SK-N-SH (cell line): Measurements from ENCODE around the gene ROS1. TPM values are rescaled to one million over a fixed set of nuclear protein-coding genes. Genes with fewer than 3 reads are reported as not detected.

Experiments
- CTCF ChIA-PET: fragments of 300-600, 350-600 bp; formaldehyde crosslinking; extraction: SDS; loops from one replicate; lab custom pipeline; 2021; lab: Yijun Ruan, JAX
- POLR2A ChIA-PET: fragments of 350-600 bp; sonication (Branson Sonifier 250); formaldehyde crosslinking; extraction: SDS; loops from one replicate; lab custom pipeline; 2020; ENCODE audit warnings: antibody characterized with exemption, inconsistent platforms; lab: Yijun Ruan, JAX
- DNase-seq: peaks from one replicate; pipeline ENCODE4 v3.0.0; 2012
- H2AFZ ChIP-seq: fragments of 200-600 bp; sonication (generic); 2 replicates; pipeline ENCODE4 v1.8.1; 2016; ENCODE audit warnings: antibody characterized with exemption, mild to moderate bottlenecking, low read depth
- H3F3A ChIP-seq: fragments of 200-600 bp; sonication (generic); replicated peaks from 2 replicates; pipeline ENCODE3; 2016; ENCODE audit warnings: antibody characterized with exemption, mild to moderate bottlenecking; ENCODE audit not compliant: insufficient read depth
- H3K27ac ChIP-seq, 2 experiments: fragments of 200-500 bp in 1 of 2; fragments of 200-600 bp in 1 of 2; sonication (Bioruptor generic) in 1 of 2; sonication (generic), shearing (Covaris generic) in 1 of 2; 2 replicates each; pipeline versions ENCODE4 v1.5.1 to v1.6.1; 2014 to 2016; ENCODE audit warnings: low read depth in 2 of 2, inconsistent platforms in 1 of 2, low read length in 1 of 2, mild to moderate bottlenecking in 1 of 2, mixed read lengths in 1 of 2
- H3K27me3 ChIP-seq: fragments of 200-600 bp; sonication (generic), shearing (Covaris generic); 2 replicates; pipeline ENCODE4 v1.6.1; 2016; ENCODE audit warnings: mixed run types; ENCODE audit not compliant: insufficient read depth
- H3K36me3 ChIP-seq, 2 experiments: fragments of 200-500 bp in 1 of 2; fragments of 200-600 bp in 1 of 2; sonication (Bioruptor generic) in 1 of 2; sonication (generic) in 1 of 2; replicated peaks in 1 of 2; 2 replicates each; pipeline versions ENCODE3 to v1.5.1; 2014 to 2016; ENCODE audit warnings: low read length in 1 of 2, mild to moderate bottlenecking in 1 of 2; ENCODE audit not compliant: insufficient read depth in 2 of 2, control insufficient read depth in 1 of 2
- H3K4me1 ChIP-seq, 2 experiments: fragments of 200-500 bp in 1 of 2; fragments of 200-600 bp in 1 of 2; sonication (Bioruptor generic) in 1 of 2; sonication (generic), shearing (Covaris generic) in 1 of 2; 2 replicates each; pipeline versions ENCODE4 v1.5.1 to v1.6.1; 2014 to 2016; ENCODE audit warnings: low read depth in 1 of 2, low read length in 1 of 2, mixed run types in 1 of 2; ENCODE audit not compliant: insufficient read depth in 2 of 2, control insufficient read depth in 1 of 2
- H3K4me2 ChIP-seq: fragments of 200-600 bp; sonication (generic), shearing (Covaris generic); 2 replicates; pipeline ENCODE4 v1.6.1; 2017; ENCODE audit warnings: mixed run types
- H3K4me3 ChIP-seq, 2 experiments: fragments of 200-500 bp in 1 of 2; fragments of 200-600 bp in 1 of 2; sonication (Bioruptor generic) in 1 of 2; sonication (generic), shearing (Covaris generic) in 1 of 2; 2 replicates each; pipeline versions ENCODE4 v1.5.1 to v1.8.1; 2014 to 2016; ENCODE audit warnings: low read depth in 2 of 2, inconsistent platforms in 1 of 2, low read length in 1 of 2, mild to moderate bottlenecking in 1 of 2, mixed read lengths in 1 of 2, moderate library complexity in 1 of 2
- H3K79me2 ChIP-seq: fragments of 200-600 bp; sonication (generic); 2 replicates; pipeline ENCODE4 v1.8.1; 2017; ENCODE audit warnings: mild to moderate bottlenecking; ENCODE audit not compliant: insufficient read depth
- H3K9ac ChIP-seq: fragments of 200-600 bp; sonication (generic); 2 replicates; pipeline ENCODE4 v1.6.1; 2017; ENCODE audit warnings: mixed run types
- H3K9me2 ChIP-seq: fragments of 200-600 bp; sonication (generic); 2 replicates; pipeline ENCODE4 v1.6.1; 2017; ENCODE audit warnings: mixed run types
- H3K9me3 ChIP-seq: fragments of 200-600 bp; sonication (generic); 2 replicates; pipeline ENCODE4 v1.6.1; 2017; ENCODE audit warnings: mixed run types, mild to moderate bottlenecking, moderate library complexity
- H4K20me1 ChIP-seq: fragments of 200-600 bp; sonication (generic); 2 replicates; pipeline ENCODE4 v1.6.1; 2017; ENCODE audit warnings: mild to moderate bottlenecking, mixed run types; ENCODE audit not compliant: insufficient read depth
- CHD2 ChIP-seq: fragments of 150-350 bp; IDR thresholded peaks from 2 replicates; pipeline ENCODE4 v1.6.1; 2018; ENCODE audit warnings: low read length; ENCODE audit not compliant: partially characterized antibody
- ELF1 ChIP-seq: IDR thresholded peaks from 2 replicates; pipeline ENCODE4 v1.4.0; 2012
- EP300 ChIP-seq, 2 experiments: IDR thresholded peaks; 2 replicates each; pipeline versions ENCODE4 v1.4.0 to v1.6.1; 2012; ENCODE audit warnings: borderline replicate concordance in 1 of 2, low read depth in 1 of 2, low read length in 1 of 2
- FOXJ3 ChIP-seq: sonication (generic); formaldehyde crosslinking; IDR thresholded peaks from 2 replicates; pipeline ENCODE4 v1.5.1; 2020; ENCODE audit warnings: mild to moderate bottlenecking, missing genetic modification reagents
- IRF3 ChIP-seq: fragments of 150-350 bp; IDR thresholded peaks from 2 replicates; pipeline ENCODE4 v1.6.1; 2016; ENCODE audit warnings: mild to moderate bottlenecking, low read depth, low read length
- POLR2AphosphoS5 ChIP-seq: IDR thresholded peaks from 2 replicates; pipeline ENCODE4 v1.6.1; 2012; ENCODE audit warnings: low read depth, low read length
- RAD21 ChIP-seq: IDR thresholded peaks from 2 replicates; pipeline ENCODE4 v1.6.1; 2012; ENCODE audit warnings: mild to moderate bottlenecking, low read length
- RCOR1 ChIP-seq: fragments of 150-350 bp; IDR thresholded peaks from 2 replicates; pipeline ENCODE4 v1.6.1; 2017; ENCODE audit warnings: antibody characterized with exemption, low read length
- REST ChIP-seq: IDR thresholded peaks from 2 replicates; pipeline ENCODE4 v1.6.1; 2012; ENCODE audit warnings: mild to moderate bottlenecking, low read depth, low read length, moderate library complexity
- RFX5 ChIP-seq: IDR thresholded peaks from 2 replicates; pipeline ENCODE4 v1.6.1; 2012; ENCODE audit warnings: mild to moderate bottlenecking, improper control_type of control experiment, low read length
- SIN3A ChIP-seq: IDR thresholded peaks from 2 replicates; pipeline ENCODE4 v1.6.1; 2012; ENCODE audit warnings: low read depth, mild to moderate bottlenecking, low read length, moderate library complexity, borderline replicate concordance
- SMC3 ChIP-seq: IDR thresholded peaks from 2 replicates; pipeline ENCODE4 v1.6.1; 2012; ENCODE audit warnings: low read depth, low read length, improper control_type of control experiment
- TAF1 ChIP-seq: IDR thresholded peaks from 2 replicates; pipeline ENCODE4 v1.6.1; 2012; ENCODE audit warnings: low read depth, mild to moderate bottlenecking, low read length, moderate library complexity, borderline replicate concordance
- TCF12 ChIP-seq: IDR thresholded peaks from 2 replicates; pipeline ENCODE4 v1.4.0; 2012
- TEAD4 ChIP-seq: IDR thresholded peaks from 2 replicates; pipeline ENCODE4 v1.4.0; 2012; ENCODE audit warnings: mild to moderate bottlenecking, borderline replicate concordance; ENCODE audit not compliant: insufficient read depth
- USF2 ChIP-seq: fragments of 150-350 bp; IDR thresholded peaks from 2 replicates; pipeline ENCODE4 v1.6.1; 2017; ENCODE audit warnings: antibody characterized with exemption, low read length, low read depth, borderline replicate concordance
- YY1 ChIP-seq: IDR thresholded peaks from 2 replicates; pipeline ENCODE4 v1.4.0; 2012; ENCODE audit warnings: low read depth, mild to moderate bottlenecking
- WGBS: methylation state at CpG from one replicate; pipeline ENCODE4 v1.1.6; 2017; ENCODE audit warnings: low lambda C conversion rate; 5-methylcytosine and 5-hydroxymethylcytosine counted together
- polyA plus RNA-seq, 3 experiments: library from polyadenylated mRNA; depleted of rRNA; stranded (reverse); fragments of >200 nt; gene quantifications; 2 replicates each; pipeline ENCODE4 v1.2.3, GENCODE V29; 2012
- TF ChIP-seq, protein P1 (sequence below): fragments of 200-600 bp; sonication (generic); IDR thresholded peaks from 2 replicates; pipeline ENCODE4 v1.6.1; 2017; ENCODE audit warnings: antibody characterized with exemption, mild to moderate bottlenecking, moderate library complexity
- TF ChIP-seq, protein P2 (sequence below): IDR thresholded peaks from 2 replicates; pipeline ENCODE4 v1.4.0; 2012; ENCODE audit warnings: low read depth

ROS1 gene
- polyA plus RNA-seq, 1 of the 3 experiments (the other 2 are of a cell fraction), result 1.8 TPM

- Histone ChIP-seq H3K27me3 (no peaks in the 10 kb centered on the region), H3K36me3 (no peaks in the 10 kb centered on the region), H3F3A (no peaks in the 10 kb centered on the region), H3K9me2 (no peaks in the 10 kb centered on the region), H2AFZ (no peak overlapping the region), H3K4me1 (no peaks in the 10 kb centered on the region), H3K4me3 (no peak overlapping the region), H3K9ac (no peak overlapping the region), H3K79me2 (no peaks in the 10 kb centered on the region), H3K4me2 (no peak overlapping the region), H3K9me3 (no peaks in the 10 kb centered on the region), H4K20me1 (no peaks in the 10 kb centered on the region), H3K27ac (no peak overlapping the region)
- WGBS, result 38% methylated on average over 2 of the region's 2 CpGs
- TF ChIP-seq, protein P1, sequence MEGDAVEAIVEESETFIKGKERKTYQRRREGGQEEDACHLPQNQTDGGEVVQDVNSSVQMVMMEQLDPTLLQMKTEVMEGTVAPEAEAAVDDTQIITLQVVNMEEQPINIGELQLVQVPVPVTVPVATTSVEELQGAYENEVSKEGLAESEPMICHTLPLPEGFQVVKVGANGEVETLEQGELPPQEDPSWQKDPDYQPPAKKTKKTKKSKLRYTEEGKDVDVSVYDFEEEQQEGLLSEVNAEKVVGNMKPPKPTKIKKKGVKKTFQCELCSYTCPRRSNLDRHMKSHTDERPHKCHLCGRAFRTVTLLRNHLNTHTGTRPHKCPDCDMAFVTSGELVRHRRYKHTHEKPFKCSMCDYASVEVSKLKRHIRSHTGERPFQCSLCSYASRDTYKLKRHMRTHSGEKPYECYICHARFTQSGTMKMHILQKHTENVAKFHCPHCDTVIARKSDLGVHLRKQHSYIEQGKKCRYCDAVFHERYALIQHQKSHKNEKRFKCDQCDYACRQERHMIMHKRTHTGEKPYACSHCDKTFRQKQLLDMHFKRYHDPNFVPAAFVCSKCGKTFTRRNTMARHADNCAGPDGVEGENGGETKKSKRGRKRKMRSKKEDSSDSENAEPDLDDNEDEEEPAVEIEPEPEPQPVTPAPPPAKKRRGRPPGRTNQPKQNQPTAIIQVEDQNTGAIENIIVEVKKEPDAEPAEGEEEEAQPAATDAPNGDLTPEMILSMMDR, result no peak
- TF ChIP-seq POLR2AphosphoS5 (no peak), FOXJ3 (CRISPR knock-in tag) (no peak), REST (no peak), TCF12 (no peak), TAF1 (no peak), RFX5 (no peak), ELF1 (no peak), TEAD4 (no peak), EP300 (IDR thresholded peaks at IDR 0.05; ENCODE audit: borderline replicate concordance in 1 of 2, low read depth in 1 of 2, low read length in 1 of 2) (no peak), SIN3A (no peak), RAD21 (no peak), RCOR1 (no peak), USF2 (no peak), YY1 (no peak), SMC3 (no peak), IRF3 (no peak), CHD2 (no peak)
- TF ChIP-seq, protein P2, sequence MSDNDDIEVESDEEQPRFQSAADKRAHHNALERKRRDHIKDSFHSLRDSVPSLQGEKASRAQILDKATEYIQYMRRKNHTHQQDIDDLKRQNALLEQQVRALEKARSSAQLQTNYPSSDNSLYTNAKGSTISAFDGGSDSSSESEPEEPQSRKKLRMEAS, result no peak
- CTCF ChIA-PET, result no interaction called here
- DNase-seq, result no peak
- POLR2A ChIA-PET, result no interaction called here
These were observed 23.9 kb downstream of the ROS1 start for GRCh38 chr6:117401799-117402198.
